Ascending aorta (tissue), 2 donors: ENCODE results near the gene MAPK11. TPM values are rescaled to one million over a fixed set of nuclear protein-coding genes. Genes with fewer than 3 reads are reported as not detected.

ENCODE experiments used
- DNase-seq, 2 donors: peaks; one replicate each; pipeline ENCODE4 v3.0.0-alpha.2; 2019; ENCODE audit warnings: low spot score in 2 of 2
- H3K27ac ChIP-seq, 2 donors: fragments of 200-600 bp; sonication (generic); one replicate each; pipeline ENCODE4 v1.5.1; 2016 to 2017; ENCODE audit warnings: mild to moderate bottlenecking in 1 of 2
- H3K27me3 ChIP-seq: fragments of 200-600 bp; sonication (generic); one replicate; pipeline ENCODE4 v1.5.1; 2017
- H3K36me3 ChIP-seq, 2 donors: fragments of 200-600 bp; sonication (generic); one replicate each; pipeline ENCODE4 v1.5.1; 2016
- H3K4me1 ChIP-seq, 2 donors: fragments of 200-600 bp; sonication (generic); one replicate each; pipeline ENCODE4 v1.5.1; 2016 to 2017; ENCODE audit warnings: mild to moderate bottlenecking in 1 of 2
- H3K4me3 ChIP-seq, 2 donors: fragments of 200-600 bp; sonication (generic); one replicate each; pipeline ENCODE4 v1.5.1; 2016 to 2017; ENCODE audit warnings: mild to moderate bottlenecking in 1 of 2
- H3K9me3 ChIP-seq, 2 donors: fragments of 200-600 bp; sonication (generic); one replicate each; pipeline ENCODE4 v1.5.1; 2016
- CTCF ChIP-seq, 3 experiments: fragments of 200-600 bp in 2 of 3; fragments of 450-650 bp in 1 of 3; sonication (generic) in 2 of 3; IDR thresholded peaks; one replicate each; pipeline ENCODE4 v1.5.1; 2016 to 2019; ENCODE audit warnings: antibody characterized with exemption in 3 of 3, mild to moderate bottlenecking in 1 of 3, moderate library complexity in 1 of 3
- intact Hi-C: fragments of 100-400 bp; cut with DNase I; formaldehyde crosslinking; loops from one replicate; pipeline ENCODE4 v1.15.1; 2023
- total RNA-seq: library from RNA; depleted of rRNA; stranded (reverse); fragments of >200 nt; gene quantifications from one replicate; pipeline ENCODE4 v1.1.0, GENCODE V29; 2016

Gene MAPK11
- total RNA-seq, 1 donor from 2014 or later = 117 TPM

GRCh38 chr22:50285568-50286229 lies 15.5 kb upstream of the MAPK11 start:
- peaks cover 91 to 94% of the 10 kb centered on the region in 2 donors for H3K36me3 ChIP-seq
- intact Hi-C loops = no loop called here
- no peak overlapping the region for H3K27ac ChIP-seq
- no peaks in the 10 kb centered on the region for H3K4me1 ChIP-seq
- no peaks in the 10 kb centered on the region for H3K9me3 ChIP-seq
- no peak for TF ChIP-seq CTCF (IDR thresholded peaks at IDR 0.05)
- no peak for DNase-seq
- no peaks in the 10 kb centered on the region for H3K27me3 ChIP-seq
- H3K4me3 ChIP-seq = no peak overlapping the region

GRCh38 chr22:50284479-50284878 lies 14.3 kb upstream of the MAPK11 start:
- peaks cover 94 to 95% of the 10 kb centered on the region in 2 donors for H3K36me3 ChIP-seq
- no peak for DNase-seq
- no peaks in the 10 kb centered on the region for H3K27me3 ChIP-seq
- H3K4me1 ChIP-seq = no peaks in the 10 kb centered on the region
- TF ChIP-seq CTCF (IDR thresholded peaks at IDR 0.05) = no peak
- H3K9me3 ChIP-seq = no peaks in the 10 kb centered on the region
- H3K4me3 ChIP-seq = no peak overlapping the region
- intact Hi-C loops = no loop called here
- H3K27ac ChIP-seq = no peak overlapping the region

- DNase-seq = no peak
- H3K27ac ChIP-seq = no peak overlapping the region
- H3K9me3 ChIP-seq = no peaks in the 10 kb centered on the region
- no peak overlapping the region for H3K4me3 ChIP-seq
- no peak for TF ChIP-seq CTCF (IDR thresholded peaks at IDR 0.05)
- H3K27me3 ChIP-seq = no peaks in the 10 kb centered on the region
- peaks cover 94 to 95% of the 10 kb centered on the region in 2 donors for H3K36me3 ChIP-seq
- no peaks in the 10 kb centered on the region for H3K4me1 ChIP-seq
- intact Hi-C loops = no loop called here
Measured at GRCh38 chr22:50283821-50284220, 13.6 kb upstream of the MAPK11 start.

GRCh38 chr22:50282361-50283155 lies 12.4 kb upstream of the MAPK11 start:
- H3K4me3 ChIP-seq = no peak overlapping the region
- peaks cover 94 to 95% of the 10 kb centered on the region in 2 donors for H3K36me3 ChIP-seq
- no peaks in the 10 kb centered on the region for H3K4me1 ChIP-seq
- intact Hi-C loops = no loop called here
- no peak for TF ChIP-seq CTCF (IDR thresholded peaks at IDR 0.05)
- no peak for DNase-seq
- H3K27me3 ChIP-seq = no peaks in the 10 kb centered on the region
- H3K27ac ChIP-seq = no peak overlapping the region
- no peaks in the 10 kb centered on the region for H3K9me3 ChIP-seq

GRCh38 chr22:50281957-50282356 lies 11.8 kb upstream of the MAPK11 start:
- no peaks in the 10 kb centered on the region for H3K9me3 ChIP-seq
- H3K27ac ChIP-seq = no peak overlapping the region
- no peak overlapping the region for H3K4me3 ChIP-seq
- no peak for TF ChIP-seq CTCF (IDR thresholded peaks at IDR 0.05)
- no peaks in the 10 kb centered on the region for H3K27me3 ChIP-seq
- no peaks in the 10 kb centered on the region for H3K4me1 ChIP-seq
- peaks cover 93 to 95% of the 10 kb centered on the region in 2 donors for H3K36me3 ChIP-seq
- intact Hi-C loops = no loop called here
- no peak for DNase-seq
